ENCODE results near the gene SCGB1C1.
"Not testable (repeated sequence)": the region's sequence is repeated elsewhere in the genome, so short reads cannot be mapped to it uniquely, and the experiment has no call there.

DNA sequence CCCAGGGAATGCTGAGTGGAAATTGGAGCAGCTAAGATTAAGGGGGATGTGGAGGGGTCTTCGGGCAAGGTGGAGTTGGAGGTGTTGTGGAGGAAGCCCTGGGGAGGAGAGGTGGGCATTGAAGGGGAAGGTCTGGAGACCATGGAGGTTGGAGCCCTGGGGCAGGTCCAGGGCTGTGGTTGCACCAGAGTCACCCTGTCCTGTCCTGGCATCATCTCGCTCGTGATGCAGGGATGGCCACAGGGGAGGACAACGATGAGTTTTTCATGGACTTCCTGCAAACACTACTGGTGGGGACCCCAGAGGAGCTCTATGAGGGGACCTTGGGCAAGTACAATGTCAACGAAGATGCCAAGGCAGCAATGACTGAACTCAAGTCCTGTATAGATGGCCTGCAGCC, 603 bp downstream of the SCGB1C1 start:
- TF ChIP-seq, protein P1, sequence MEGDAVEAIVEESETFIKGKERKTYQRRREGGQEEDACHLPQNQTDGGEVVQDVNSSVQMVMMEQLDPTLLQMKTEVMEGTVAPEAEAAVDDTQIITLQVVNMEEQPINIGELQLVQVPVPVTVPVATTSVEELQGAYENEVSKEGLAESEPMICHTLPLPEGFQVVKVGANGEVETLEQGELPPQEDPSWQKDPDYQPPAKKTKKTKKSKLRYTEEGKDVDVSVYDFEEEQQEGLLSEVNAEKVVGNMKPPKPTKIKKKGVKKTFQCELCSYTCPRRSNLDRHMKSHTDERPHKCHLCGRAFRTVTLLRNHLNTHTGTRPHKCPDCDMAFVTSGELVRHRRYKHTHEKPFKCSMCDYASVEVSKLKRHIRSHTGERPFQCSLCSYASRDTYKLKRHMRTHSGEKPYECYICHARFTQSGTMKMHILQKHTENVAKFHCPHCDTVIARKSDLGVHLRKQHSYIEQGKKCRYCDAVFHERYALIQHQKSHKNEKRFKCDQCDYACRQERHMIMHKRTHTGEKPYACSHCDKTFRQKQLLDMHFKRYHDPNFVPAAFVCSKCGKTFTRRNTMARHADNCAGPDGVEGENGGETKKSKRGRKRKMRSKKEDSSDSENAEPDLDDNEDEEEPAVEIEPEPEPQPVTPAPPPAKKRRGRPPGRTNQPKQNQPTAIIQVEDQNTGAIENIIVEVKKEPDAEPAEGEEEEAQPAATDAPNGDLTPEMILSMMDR (IDR thresholded peaks at IDR 0.05; ENCODE audit: low read depth, low read length, missing input control) = not testable (repeated sequence)
- TF ChIP-seq, protein P2, sequence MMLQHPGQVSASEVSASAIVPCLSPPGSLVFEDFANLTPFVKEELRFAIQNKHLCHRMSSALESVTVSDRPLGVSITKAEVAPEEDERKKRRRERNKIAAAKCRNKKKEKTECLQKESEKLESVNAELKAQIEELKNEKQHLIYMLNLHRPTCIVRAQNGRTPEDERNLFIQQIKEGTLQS (IDR thresholded peaks at IDR 0.05) = not testable (repeated sequence)
- TF ChIP-seq RAD21 (IDR thresholded peaks at IDR 0.05); TAF1 (conservative IDR thresholded peaks at IDR 0.05); GABPA (IDR thresholded peaks at IDR 0.05 in 1 of 2, conservative IDR thresholded peaks at IDR 0.05 in 1 of 2); RXRA (IDR thresholded peaks at IDR 0.05): not testable (repeated sequence)
